Epithelial cell of proximal tubule (primary cell): Measurements from ENCODE around the gene POLD4. TPM values are rescaled to one million over a fixed set of nuclear protein-coding genes. Genes with fewer than 3 reads are reported as not detected.

Experiments used
- DNase-seq: peaks from one replicate; pipeline ENCODE4 v3.0.0-alpha.2; 2011; ENCODE audit warnings: low read depth
- H3K4me3 ChIP-seq: 2 replicates; pipeline ENCODE4 v1.5.1; 2011; ENCODE audit warnings: low read depth, mild to moderate bottlenecking, low read length
- total RNA-seq: library from RNA; depleted of rRNA; stranded (reverse); fragments of >200 nt; gene quantifications from 2 replicates; pipeline ENCODE4 v1.2.3, GENCODE V29; 2015
- TF ChIP-seq, protein P1 (sequence below): conservative IDR thresholded peaks from 2 replicates; pipeline ENCODE4 v1.5.1; 2012; ENCODE audit warnings: low read depth, mild to moderate bottlenecking, low read length

Gene POLD4
- total RNA-seq, 1 donor from 2014 or later = 174 TPM

DNA sequence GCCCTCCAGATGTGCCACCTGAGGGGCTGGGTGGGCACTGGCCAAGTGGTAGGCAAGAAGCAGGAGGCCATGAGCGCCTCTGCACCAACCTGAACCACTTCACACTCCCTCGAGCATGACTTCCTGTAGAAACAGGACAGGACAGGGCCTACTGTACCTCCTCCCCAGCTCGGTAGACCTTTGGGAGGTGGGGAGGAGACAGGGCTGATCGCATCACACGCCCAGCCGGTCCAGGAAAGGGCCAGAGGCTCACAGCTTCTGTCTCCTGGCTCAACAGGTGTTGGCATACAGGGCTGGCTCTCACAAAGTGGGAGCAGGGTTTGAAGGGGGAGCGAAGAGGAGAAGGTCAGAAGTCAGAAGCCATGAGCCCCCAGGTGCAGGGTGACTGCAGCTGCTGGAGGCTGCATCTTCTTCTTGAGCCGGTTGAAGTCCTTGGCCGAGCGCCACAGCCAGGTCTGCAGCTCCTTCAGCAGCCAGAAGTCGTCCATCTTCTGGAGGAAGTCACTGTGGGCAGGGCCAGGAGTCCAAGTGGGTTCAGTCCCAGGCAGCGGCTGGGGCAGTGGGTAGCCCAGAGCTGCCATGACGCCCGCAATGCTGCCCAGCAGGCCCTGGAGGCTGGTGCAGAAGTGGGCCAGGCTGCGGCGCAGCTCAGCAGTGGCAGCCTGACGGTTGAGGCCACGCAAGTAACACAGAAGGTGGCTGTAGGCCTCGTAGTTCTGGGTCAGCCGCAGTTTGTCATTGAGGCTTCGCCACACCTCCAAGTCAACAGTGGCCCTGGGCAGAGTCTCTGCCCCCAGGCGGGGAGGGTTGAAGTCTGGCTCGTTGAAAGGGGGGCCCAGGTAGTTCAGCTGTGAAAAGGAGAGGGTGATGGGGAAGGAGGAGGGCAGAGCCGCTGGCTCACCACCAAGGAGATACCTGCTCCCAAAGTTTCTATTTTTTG is 11.7 kb upstream of the POLD4 start:
- TF ChIP-seq, protein P1, sequence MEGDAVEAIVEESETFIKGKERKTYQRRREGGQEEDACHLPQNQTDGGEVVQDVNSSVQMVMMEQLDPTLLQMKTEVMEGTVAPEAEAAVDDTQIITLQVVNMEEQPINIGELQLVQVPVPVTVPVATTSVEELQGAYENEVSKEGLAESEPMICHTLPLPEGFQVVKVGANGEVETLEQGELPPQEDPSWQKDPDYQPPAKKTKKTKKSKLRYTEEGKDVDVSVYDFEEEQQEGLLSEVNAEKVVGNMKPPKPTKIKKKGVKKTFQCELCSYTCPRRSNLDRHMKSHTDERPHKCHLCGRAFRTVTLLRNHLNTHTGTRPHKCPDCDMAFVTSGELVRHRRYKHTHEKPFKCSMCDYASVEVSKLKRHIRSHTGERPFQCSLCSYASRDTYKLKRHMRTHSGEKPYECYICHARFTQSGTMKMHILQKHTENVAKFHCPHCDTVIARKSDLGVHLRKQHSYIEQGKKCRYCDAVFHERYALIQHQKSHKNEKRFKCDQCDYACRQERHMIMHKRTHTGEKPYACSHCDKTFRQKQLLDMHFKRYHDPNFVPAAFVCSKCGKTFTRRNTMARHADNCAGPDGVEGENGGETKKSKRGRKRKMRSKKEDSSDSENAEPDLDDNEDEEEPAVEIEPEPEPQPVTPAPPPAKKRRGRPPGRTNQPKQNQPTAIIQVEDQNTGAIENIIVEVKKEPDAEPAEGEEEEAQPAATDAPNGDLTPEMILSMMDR = no peak
- DNase-seq = no peak
- H3K4me3 ChIP-seq = no peak overlapping the region

DNA sequence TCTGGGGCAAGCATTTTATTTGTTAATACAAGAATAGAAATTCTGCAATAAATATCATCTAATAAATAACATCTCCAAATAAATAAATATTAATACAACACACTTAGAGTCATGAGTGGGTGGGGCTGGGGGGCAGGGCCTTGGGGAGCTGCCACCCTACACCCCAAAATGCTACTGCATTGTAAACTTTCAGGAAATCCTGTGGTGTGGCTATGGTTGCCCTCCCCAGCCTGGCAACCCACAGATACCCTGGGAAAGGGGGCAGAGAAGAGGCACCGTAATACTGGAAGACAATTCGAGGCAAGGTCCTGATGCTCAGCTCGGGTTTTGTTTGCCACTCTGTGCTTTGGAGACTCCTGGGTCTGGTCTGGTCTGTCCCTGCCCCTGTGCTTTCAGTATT is 10.8 kb upstream of the POLD4 start:
- DNase-seq = no peak
- TF ChIP-seq, protein P1 = no peak
- H3K4me3 ChIP-seq = no peak overlapping the region

DNA sequence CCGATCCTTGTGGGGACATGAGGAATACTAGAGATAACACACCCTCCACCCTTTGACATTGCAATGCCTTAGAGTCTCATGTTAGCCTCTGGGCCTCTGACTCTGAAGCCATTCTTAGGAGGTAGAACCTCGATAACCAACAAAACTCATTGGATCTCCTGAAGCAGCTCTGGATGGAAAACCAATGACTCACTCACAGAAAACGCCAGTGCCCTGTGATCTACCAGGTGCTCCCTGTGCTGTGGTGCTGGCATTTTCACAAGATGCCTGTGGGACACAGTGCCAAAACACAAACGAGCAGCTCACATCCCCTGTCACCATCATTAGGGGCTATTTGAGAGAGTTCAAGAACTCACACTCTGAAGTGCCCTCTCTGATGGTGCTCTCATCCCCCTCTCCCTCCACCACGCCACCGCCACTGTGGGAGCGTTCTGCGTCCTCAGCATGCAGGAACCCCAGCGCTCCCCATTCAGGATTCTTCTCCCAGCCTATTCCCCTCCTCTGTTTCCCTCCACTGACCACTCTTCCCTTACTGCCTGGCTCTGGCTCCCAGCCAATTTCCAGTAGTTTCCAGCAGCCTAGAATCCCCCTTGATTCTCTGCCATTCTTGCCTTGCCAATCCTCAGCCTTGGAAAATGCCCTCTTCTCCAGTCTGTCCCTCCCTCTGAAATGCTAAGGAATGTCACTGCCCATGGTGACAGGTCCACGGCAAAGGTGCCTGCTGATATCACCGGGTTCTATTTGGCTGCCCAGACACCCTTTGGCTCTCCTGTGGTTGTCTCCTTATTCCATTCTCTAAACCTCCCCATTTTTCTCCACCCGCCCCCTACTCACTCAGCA is 4.7 kb upstream of the POLD4 start:
- TF ChIP-seq, protein P1 = no peak
- no peak overlapping the region for H3K4me3 ChIP-seq
- peak; percentile 58 for DNase-seq

DNA sequence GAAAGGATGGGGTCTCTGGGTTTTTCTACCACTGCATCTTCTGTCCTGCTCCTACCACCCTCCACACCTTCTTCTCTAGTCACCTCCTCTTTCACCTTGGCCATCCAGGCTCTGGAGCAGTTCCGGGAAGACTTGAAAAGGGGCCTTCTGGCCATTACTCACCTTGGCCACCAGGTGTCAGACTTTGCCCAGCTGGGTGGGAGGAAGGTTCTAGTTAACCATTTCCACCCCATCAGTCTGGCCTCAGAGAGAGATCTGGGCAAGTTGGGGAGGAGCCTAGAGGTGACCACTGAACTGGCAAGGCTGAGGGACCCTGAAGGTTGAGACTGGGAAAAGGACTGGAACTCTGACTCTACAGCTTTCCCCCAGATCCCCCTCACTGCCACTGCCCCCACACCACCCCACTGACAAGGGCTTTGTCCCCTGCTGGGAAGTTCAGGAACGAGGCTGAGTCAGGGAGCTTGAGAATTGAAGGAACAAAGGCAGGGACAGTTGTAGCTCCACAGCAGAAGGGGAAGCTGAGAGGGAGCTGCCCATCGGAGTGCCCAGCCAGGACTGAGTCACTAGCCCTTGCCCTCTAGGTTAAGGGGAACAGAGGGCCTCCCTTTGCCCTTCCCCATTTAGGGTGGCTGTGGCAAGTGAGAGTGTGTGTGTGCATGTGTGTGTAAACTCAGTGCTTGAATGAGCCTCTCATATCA is 3.7 kb upstream of the POLD4 start:
- DNase-seq = no peak
- TF ChIP-seq, protein P1 = peak; percentile 98
- H3K4me3 ChIP-seq = peak overlapping the region; percentile 19

DNA sequence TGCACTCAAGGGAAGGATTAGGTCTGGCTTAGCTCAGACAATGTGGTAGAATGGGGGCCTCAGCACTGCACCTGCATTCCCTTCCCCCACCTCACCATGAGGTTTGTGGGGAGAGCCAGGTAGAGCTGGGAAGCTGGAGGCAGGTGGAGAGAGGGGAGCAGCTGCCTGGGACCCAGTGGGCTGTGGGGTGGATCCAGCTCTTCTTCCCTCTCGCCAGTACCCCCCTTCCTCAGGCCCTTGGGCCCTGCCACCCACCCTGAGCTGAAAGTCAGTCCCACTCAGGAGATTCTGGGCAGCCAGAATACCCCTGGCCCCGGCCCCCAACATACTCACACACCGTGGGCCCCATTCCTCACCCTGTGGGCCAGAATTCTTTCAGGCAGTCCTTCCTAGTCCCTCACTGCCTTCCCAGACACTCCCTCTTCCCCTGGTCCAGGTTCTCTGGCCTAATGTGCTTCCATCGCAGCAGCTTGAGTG is 3.1 kb upstream of the POLD4 start:
- peak overlapping the region; percentile 19 for H3K4me3 ChIP-seq
- TF ChIP-seq, protein P1 = no peak
- DNase-seq = no peak

DNA sequence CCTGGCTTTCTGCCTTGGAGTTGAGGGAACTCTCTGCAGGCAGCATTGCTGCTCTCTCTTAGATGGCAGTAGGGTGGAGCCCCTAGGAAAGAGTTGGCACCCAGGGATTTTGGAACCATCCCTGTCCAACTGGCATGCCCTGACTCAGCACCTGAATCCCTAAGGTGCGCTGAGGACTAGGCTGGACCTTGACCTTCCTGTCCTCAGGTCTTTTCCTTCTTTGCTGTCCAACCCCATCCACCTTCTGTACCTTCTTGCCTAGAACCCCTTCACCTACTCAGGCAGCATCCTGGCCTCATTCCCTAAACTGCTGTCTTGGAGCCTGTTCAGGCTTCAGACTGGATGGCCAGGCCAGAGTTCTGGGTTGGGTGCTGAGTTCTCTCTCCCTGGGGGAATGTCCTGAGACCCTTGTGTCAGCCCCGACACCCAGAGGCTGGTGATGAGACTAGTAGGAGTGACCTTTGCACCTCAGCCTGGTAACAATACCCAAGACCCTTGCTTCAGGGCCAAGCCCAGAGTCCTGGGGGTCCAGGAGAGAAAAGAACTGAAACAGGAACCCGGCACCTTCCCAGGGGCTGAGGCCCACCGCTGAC is 2.5 kb upstream of the POLD4 start:
- H3K4me3 ChIP-seq = peak overlapping the region; percentile 19
- no peak for DNase-seq
- TF ChIP-seq, protein P1 = no peak
